Hematopoietic multipotent progenitor cell treated with erythropoietin and hydrocortisone succinate and interleukin-3 and kit ligand, for 8 days (in vitro differentiated cells): ENCODE data around the gene MCMBP.
"Not testable (repeated sequence)": the region's sequence is repeated elsewhere in the genome, so short reads cannot be mapped to it uniquely, and the experiment has no call there.

Experiments used
- DNase-seq: peaks from one replicate; pipeline ENCODE4 v3.0.0-alpha.2; 2015

The MCMBP gene

DNA sequence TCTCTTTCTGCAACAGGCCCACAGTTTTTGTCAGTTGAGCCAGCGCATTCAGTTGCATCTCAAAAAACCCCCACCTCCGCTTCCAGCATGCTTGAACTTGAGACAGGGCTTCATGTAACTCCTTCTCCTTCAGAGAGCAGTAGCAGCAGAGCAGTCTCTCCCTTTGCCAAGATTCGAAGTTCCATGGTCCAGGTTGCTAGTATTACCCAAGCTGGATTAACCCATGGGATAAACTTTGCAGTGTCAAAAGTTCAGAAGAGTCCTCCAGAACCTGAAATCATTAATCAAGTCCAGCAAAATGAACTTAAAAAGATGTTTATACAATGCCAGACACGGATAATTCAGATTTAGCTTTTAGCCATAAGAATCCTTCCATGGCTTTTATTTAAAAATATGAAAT, 45.2 kb downstream of the MCMBP start:
- DNase-seq, result no peak

DNA sequence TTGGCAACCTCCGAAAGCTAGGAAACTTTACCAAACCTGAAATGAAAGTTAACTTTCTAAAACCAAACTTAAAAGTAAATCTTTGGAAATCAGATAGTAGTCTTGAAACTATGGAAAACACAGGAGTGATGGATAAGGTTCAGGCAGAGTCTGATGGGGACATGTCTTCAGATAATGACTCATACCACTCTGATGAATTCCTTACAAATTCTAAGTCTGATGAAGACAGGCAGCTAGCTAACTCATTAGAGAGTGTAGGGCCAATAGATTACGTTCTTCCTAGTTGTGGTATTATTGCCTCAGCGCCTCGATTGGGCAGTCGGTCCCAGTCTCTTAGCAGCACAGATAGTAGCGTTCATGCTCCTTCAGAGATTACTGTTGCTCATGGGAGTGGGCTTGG, 45.9 kb downstream of the MCMBP start:
- no peak for DNase-seq

DNA sequence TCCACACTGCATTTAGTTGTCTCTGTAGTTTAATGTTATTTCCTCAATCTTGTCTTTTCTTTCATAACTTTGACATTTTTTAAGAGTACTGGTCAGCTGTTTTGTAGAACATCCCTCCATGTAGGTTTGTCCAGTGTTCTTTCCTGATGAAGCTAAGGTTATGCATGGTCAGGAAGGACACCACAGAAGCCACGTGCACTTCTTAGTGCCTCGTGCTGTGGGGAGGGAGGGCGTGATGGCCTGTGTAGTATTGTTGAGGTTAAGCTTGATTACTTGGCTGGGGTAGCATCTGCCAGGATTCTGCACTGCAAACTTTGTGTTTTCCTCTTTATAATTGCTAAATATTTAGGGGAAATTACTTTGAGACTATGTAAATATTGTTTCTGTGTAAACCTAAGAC, 48.3 kb downstream of the MCMBP start:
- no peak for DNase-seq

DNA sequence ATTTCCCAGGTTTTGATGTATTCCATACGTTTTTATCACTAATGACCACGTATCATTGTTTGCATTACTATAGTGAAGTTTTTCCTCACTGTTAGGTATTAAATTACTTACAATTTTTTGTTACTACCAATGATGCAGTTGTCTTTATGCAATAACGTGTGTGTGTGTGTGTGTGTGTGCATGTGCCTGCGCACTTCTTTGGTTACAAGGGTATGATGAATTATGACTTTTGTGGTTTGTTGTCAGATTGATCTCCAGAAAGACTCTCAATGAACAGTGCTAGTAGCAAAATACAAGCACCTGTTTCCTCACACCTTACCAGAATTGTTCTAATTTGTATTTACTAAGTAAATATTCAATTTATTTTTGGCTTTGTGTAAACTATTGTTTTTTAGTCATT, 51.5 kb downstream of the MCMBP start:
- no peak for DNase-seq

DNA sequence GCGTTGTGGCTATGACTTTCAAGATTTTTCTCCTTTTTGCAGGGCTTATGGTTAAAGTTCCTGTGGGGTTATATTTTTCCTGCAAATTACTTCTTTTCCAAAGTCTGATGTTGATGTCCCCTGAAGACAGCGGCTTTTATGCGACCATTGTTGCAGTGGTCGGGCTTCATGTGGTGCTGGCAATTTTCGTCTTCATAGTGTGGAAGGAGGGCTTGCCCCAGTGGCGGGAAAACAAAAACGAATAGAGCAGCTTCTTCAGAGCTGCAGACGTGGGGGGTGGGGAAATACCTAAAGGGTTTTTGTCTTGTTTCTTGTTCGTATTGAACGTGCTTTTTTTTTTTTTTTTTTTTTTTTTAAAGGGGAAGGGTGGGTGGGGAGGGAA, 53.8 kb downstream of the MCMBP start:
- DNase-seq, result no peak

DNA sequence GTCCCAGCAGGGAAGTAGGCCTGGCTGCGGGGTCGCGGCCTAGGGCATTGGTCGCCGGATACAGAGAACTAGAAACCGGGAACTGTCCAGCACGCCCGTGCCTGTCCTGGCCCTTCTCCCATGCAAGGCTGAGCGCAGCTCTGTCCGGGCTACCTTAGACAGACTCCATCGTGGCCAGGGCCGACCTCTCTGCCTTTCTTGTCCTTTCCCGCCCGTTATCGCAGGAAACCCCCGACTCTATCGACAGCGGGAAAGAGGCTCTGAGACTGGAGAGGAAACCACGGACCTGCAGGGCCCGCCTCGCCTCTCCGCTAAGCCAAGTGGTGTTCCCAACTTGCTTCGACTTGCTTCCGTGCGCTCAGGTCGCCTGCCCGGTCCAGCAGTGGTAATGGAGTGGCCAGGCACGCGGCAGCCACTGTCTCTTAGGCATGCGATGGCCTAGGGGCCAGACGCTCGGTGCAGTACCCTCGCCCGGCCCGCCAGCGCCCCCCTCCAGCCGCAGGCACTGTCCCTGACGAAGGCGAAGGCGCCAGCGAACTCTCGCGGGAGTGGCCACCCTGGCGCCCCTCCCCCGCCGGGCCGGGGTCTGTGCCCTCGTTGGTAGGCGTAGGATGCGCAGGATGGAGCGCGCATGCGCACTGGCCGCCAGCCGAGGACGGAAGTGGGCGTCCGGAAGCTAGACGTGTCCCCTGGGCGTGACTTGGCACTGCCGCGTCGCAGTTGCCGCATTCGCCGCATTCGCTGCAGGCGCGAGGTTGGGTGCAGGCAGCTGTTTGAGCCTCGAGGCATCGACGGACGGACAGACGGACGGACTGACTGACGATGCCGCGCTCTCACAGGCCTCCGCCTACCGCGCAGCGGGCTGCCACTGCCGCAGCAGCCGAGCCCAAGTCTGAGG, 54.4 kb downstream of the MCMBP start:
- DNase-seq, result peak; percentile 50

DNA sequence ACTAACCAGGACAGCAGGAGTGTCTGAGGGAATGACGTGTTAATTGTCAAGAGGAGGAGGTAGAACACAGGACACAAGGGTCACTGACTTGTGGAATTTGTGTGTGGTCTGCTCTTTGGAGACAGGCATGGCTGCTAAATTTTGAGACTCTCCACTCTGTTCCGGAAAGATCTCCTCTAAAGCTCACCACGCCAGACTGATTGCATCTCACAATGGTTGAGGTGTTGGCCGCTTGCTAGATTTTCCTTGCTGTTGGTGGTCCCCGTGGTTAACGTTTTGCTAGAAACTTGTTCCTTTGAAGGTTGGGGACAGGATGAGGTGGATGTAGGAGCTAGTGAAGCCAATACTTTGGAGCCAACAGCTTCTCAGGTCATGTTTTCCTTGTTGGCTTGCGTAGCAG, 57.0 kb downstream of the MCMBP start:
- DNase-seq, result no peak

DNA sequence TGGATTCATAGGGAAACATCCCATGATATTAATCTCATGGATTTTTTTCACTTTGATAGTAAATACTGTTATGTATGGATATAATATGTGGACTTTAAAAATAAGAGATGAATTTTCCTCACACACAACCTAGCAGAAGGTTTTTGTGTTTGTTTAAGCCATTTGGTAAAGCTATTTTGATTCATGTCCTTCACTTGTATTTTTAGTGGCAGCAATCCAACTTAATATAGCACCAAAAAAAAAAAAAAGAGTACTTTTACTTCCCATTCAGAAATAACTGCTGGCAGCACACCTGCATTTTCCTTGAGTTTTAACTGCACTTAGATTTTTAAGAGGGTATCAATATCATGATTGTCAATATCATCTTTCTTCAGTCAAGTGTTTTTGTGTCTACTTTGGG, 60.0 kb downstream of the MCMBP start:
- no peak for DNase-seq

DNA sequence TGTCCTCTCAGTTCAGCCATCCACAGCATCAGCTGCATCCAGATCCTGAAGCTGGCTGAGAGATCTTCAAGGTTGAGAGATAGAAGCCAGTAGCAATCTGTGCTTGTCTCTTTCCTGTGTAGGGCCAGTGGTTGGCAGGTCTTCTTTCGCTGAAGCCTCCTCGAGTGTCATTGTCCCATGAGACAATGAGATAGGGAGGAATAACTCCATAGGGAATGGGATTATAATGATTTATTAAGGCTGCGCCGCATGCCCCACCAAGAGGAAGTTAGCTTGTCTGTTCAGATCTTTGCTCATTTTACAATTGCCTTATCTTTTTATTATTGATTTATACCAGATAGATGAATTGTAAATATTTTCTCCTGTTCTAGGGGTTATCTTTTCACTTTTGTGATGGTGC, 61.5 kb downstream of the MCMBP start:
- no peak for DNase-seq

DNA sequence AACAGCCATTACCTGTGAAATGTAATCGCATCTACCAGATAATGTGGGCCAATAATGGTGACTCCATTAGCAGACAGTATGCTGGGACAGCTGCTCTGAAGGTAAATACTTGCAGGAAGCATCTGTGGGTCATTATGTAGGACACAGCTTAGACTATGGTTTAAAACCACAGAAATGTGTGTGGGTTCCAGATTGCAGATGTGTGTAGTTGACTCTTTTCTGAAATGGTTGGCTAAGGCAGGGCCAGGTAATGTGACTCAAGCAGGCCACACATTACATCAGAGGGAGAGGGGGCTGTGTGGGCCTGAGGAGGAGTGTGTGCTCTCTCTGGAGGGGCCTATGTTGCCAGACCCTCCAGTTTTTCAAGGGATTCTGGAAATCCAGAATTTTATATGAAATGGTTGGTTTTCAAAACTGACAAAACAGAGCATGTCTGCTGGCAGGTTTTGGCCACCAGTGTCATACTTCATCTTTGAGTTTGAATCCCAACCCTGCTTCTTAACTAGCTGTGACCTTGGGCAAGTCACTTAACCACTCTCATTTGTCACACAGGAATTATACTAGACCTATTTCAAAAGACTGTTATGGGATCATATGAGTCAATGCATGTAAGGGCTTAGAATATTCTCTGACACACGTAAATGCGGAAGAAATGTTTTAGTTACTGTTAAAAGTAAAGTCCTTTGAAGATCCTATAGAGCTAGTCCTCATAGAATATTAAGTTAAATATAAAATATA, 64.5 kb downstream of the MCMBP start:
- no peak for DNase-seq

DNA sequence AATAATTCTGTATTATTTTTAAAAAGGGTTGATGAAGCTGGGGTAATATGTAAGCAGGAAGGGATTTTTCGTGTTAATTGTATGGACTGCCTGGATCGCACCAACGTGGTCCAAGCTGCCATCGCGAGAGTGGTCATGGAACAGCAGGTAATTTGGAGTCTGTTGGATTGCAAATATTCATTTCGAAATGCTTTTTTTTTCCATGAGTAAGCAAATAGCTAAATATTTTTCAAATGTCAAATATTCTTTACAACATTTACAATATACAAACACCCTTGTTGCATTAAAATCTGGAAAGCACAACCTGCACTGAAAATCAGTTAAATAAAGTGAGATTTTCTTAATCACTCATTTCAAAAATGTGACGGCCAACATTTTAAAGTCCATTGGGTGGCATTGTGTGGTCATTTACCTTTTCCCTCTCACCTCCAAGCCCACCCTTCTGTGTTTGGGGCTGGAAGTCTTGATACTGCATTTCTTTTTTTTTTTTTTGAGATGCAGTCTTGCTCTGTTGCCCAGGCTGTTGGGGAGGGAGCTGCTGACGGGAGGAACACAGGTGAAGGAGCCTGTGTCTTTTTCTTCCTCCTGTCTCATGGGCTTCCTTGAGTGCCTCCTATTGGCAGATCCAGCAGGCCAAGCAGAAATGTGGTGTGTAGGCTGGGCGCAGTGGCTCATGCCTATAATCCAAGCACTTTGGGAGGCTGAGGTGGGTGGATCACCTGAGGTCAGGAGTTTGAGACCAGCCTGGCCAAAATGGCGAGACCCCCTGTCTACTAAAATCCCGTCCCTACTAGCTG, 66.1 kb downstream of the MCMBP start:
- no peak for DNase-seq

DNA sequence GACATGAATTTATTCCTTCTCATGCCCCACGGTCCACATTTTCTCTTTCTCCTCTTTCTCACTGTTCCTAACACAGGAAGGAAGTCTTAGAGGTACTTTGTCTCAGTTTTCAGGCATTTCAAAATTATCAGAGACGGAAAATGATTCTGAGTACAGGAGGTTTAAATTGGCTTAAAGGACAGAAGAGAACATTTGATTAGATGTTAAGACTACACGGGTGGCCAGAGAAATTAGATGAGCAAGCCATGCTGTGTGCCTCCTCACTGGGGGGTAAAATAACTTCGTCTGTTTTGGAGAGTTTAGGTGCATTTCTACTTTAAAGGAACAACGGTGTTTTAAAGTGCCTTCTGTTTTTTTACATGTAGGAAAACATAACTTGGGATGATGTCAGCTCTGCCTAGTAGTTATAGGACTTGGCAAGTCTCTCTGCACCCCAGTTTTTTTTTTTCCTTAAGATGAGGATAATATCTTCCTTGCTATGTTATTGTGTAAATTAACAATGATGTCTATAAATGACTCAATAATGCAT, 66.9 kb downstream of the MCMBP start:
- DNase-seq, result no peak

DNA sequence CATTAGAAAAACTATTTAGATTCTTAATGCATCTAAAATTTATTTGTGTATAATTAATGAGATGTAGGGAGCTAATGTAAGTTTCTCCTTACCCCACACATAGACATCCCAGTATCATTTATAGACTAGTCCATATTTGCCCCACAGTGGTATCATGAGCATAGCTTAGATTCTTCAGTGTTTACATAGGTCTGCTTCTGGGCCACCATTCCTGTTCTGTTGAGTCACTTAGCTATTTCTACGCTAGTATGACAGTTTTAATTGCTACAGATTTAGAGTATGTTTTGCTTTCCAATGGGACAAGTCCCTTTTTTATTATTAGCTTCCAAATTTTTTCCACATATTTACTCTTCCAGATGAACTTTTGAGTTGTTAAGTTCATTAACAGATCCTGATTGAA, 69.4 kb downstream of the MCMBP start:
- DNase-seq, result no peak

DNA sequence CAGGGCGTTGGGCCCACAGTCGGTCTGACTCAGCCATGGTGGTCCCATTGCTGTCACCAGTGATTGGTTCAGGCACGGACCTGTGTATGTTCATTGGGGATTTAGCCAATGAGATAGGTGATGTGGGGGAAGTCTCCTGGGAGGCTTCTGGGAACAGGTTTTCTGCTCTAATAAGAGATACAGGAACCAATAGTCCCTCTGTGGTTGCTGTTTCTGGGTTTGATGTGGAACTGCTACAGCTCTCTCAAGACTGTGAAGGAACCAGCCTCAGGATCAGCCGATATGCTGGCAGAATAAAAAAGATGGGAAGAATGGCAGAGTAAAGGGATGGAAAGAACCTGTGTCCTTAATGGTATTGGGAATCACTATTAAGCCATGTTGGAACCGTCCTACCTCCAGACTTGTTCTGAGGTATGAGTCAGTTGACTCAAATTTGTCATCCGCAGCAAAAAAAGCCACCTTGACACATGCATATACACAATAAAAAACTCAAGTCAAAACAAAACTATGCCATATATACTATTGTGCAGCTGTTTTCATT, 70.6 kb downstream of the MCMBP start:
- no peak for DNase-seq

DNA sequence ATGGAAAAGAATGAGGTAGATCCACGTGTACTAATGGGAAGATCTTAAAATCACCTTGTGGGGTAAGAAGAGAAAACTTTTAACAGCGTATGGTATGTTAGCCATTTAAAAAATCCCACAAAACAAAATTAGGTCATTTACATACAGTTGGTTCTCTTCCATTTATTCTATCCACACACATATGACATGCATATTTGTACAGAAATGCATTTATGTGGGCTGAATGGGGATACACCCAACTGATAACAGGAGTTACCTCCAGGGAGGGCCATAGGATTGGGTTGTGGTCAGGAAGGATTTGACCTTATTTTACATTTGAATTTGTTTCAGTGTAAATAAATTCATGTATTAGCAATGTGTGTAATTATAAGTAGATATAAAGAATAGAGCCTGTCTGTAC, 71.5 kb downstream of the MCMBP start:
- peak; percentile 16 for DNase-seq

DNA sequence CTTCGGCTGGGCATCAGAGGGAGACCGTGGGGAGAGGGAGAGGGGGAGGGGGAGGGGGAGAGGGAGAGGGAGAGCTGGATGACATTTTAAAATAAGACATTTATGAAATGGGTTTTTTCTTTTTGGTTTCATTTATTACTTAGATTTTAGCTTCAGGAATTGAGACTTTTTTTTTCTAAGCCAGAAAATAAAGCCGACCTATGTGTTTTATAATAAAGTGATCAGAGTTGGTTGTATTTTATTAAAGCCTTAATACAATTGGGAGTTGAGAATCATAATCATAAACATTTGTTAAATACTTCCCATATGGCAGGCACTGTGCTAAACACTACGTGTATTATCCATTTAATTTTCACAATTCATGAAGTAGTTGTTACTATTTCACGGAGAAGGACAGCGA, 76.6 kb downstream of the MCMBP start:
- DNase-seq, result no peak

DNA sequence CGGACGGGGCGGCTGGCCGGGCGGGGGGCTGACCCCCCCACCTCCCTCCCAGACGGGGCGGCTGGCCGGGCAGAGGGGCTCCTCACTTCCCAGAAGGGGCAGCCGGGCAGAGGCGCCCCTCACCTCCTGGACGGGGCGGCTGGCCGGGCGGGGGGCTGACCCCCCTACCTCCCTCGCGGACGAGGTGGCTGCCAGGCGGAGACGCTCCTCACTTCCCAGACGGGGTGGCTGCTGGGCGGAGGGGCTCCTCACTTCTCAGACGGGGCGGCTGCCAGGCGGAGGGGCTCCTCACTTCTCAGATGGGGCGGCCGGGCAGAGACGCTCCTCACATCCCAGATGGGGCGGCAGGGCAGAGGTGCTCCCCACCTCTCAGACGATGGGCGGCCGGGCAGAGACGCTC, 77.5 kb downstream of the MCMBP start:
- DNase-seq, result not testable (repeated sequence)

DNA sequence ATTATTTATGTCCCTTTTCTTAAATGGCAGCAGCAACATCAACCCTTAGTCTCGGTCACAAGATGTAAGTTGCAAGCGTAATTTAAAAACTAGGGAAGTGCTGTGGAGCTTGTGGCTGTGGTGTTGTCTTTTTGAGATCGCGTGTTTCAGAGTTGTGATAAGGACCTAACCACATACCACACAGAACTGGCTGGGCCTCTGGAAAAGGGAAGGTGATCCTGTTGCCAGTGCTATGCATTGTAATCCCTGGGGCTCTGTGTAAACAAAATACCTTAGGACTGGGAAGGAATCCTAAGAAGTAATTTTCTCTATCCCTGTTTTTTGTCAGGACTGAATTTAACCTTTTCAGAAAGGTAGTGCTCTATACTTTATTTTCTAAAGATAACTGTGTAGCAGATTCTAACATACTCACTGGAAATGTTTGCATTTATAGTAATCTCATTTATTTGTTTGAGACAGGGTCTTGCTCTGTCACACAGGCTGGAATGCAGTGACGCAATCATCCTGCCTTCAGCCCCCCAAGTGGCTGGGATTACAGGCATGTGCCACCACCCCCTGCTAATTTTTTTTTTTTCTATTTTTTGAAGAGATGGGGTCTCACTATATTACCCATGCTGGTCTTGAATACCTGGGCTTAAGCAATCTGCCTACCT, 86.4 kb downstream of the MCMBP start:
- DNase-seq, result peak; percentile 81

DNA sequence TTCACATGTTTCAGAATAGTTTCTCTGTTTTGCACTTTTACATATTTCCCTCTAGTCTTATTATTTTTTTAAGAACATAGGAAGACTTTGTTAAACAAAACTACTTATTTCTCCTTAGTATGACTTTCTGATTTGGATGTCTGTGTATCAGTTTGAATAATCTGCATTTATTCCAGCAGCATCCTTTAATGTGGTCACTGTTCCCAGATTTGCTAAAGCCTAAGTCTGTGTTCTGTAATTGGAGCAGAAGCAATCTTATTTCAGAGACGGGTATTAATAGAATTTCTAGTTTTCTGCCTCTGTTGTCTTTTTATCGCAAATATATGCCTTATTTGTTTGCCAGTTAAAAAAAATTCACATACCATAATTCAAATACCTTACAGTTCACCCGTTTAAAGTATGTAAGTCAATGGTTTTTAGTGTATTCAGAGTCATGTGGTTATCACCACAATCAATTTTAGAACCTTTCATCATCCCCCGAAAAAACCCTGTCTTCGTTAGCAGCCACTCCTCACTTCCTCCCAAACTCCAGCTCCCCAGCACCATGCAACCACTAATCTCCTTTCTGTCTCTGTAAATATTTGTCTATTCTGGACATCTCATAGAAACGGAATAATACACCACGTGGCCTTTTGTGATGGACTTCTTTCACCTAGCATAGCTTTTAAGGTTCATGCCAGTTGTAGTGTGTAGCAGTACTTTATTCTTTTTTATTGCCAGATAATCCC, 88.1 kb downstream of the MCMBP start:
- DNase-seq, result peak; percentile 41

DNA sequence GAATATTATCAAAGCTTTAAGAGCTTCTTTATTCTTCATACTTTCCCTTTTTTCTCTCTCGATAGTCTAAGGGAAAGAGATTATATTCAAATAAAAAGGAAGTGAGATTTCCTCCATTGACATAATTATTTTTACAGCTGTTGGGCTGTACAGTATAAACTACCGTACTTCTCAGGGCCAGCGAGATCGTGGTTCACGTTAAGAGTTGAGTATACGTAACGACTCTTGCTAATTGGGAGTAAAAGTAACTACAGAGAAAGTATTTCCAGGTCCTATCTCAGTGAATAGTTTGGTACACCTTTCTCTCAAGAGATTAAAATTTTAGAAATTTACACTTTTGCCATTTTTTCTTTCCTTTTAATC, 89.0 kb downstream of the MCMBP start:
- DNase-seq, result no peak

DNA sequence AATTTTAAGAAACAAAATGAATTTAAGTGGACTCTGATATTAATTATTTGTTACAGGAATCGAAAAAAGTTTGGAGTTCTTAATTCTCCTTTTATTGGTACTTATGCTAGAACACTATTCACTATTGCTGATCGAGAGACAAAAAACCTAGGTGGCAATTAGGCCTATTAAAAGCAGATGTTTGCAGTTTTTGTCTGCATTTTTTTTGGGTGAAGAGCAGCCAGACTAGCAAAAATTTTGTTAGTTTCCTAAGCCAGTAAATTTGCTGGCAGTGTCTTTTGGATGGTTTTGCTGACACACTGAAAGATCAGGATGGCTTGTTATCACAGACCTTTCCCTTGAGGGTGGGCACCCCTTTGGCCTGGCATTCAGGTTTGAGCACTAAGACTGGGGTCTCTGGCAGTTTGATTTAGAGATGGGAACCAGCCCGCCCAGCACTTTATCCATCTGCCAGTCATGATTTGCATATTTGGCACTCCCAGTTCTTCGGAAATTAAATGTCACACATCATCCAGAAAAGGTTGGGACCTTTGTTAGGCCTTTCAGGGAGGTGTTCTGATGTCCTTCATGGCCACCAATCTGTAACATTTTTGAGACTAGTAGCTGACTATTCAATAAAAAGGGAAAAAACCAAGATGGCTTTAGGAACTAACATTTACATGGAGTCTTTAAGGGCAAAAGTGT, 89.5 kb downstream of the MCMBP start:
- no peak for DNase-seq
